Measurements from ENCODE around the gene OR9Q2. TPM values are rescaled to one million over a fixed set of nuclear protein-coding genes. Genes with fewer than 3 reads are reported as not detected.

Gene OR9Q2
- total RNA-seq, 1 experiment from 2014 or later: not detected

DNA sequence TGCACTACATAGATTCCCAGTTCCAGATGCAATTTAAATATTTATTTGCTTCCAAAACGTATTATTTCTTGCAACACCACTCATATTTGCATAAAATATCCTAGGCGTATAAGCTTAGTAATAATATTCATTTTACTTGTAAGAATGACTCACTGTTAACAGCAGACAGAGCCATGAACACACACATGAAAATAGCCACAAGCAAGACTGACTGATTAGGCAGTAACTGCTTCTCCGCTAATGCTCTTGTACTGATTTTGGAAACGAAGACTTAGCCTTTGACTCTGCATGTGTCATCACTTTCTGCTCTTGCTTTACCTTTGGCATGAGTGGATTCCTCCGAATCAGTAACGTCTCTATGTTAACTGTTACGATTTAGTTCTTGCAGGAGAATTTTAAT lies 33.9 kb downstream of the OR9Q2 start:
- H3K9ac ChIP-seq (ENCODE audit: low read length): no peak overlapping the region
- no peaks in the 10 kb centered on the region for H3K4me1 ChIP-seq (ENCODE audit: low read length)
- no peak overlapping the region for H3K27ac ChIP-seq (ENCODE audit: low read length)
- H3K79me2 ChIP-seq (ENCODE audit: low read length): no peaks in the 10 kb centered on the region
- no peaks in the 10 kb centered on the region for H3K36me3 ChIP-seq (ENCODE audit: insufficient read depth, low read length)
- no peaks in the 10 kb centered on the region for H4K20me1 ChIP-seq (ENCODE audit: insufficient read depth, low read depth, low read length)
- H3K4me2 ChIP-seq (ENCODE audit: low read depth, low read length, poor library complexity, severe bottlenecking): no peak overlapping the region
- H3K4me3 ChIP-seq (ENCODE audit: low read length): no peak overlapping the region
- no peaks in the 10 kb centered on the region for H3K27me3 ChIP-seq (ENCODE audit: low read length)
- no peak overlapping the region for H2AFZ ChIP-seq (ENCODE audit: low read length)
- no peak for DNase-seq
- no peaks in the 10 kb centered on the region; the same call in 1 of the 2 replicates for H3K9me2 ChIP-seq (replicated peaks; ENCODE audit: insufficient read depth, low read length)
- H3K9me3 ChIP-seq (ENCODE audit: low read length): no peaks in the 10 kb centered on the region

DNA sequence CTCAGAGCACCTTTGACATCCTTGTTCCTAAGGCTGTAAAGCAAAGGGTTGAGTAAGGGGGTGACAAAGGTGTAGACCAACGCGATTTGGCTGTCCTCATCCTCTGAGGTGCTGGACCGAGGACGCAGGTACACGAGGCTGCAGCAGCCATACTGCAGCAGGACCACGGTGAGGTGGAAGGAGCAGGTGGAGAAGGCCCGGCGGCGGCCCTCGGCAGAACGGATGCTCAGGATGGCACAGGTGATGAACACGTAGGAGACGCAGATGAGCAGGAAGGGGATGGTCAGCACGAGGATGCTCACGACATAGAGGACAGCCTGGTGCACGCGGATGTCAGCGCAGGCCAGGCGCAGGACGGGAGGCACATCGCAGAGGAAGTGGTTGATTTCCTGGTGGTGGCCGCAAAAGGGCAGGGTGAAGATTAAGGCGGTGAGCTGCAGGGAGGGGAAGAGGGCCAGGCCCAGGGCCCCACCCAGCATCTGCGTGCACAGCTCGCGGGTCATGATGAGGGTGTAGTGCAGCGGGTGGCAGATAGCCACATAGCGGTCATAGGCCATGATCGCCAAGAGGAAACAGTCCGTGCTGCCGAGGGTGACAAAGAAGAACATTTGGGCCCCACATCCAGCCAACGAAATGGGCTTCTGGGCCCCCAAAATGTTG lies 39.2 kb downstream of the OR9Q2 start:
- no peaks in the 10 kb centered on the region for H3K4me1 ChIP-seq (ENCODE audit: low read length)
- no peaks in the 10 kb centered on the region for H3K9me2 ChIP-seq (replicated peaks; ENCODE audit: insufficient read depth, low read length)
- H3K9ac ChIP-seq (ENCODE audit: low read length): no peak overlapping the region
- no peak overlapping the region for H3K4me2 ChIP-seq (ENCODE audit: low read depth, low read length, poor library complexity, severe bottlenecking)
- H3K9me3 ChIP-seq (ENCODE audit: low read length): no peaks in the 10 kb centered on the region
- H3K27me3 ChIP-seq (ENCODE audit: low read length): no peaks in the 10 kb centered on the region
- no peaks in the 10 kb centered on the region for H4K20me1 ChIP-seq (ENCODE audit: insufficient read depth, low read depth, low read length)
- H3K4me3 ChIP-seq (ENCODE audit: low read length): no peak overlapping the region
- no peak overlapping the region for H2AFZ ChIP-seq (ENCODE audit: low read length)
- H3K27ac ChIP-seq (ENCODE audit: low read length): no peak overlapping the region
- no peaks in the 10 kb centered on the region for H3K36me3 ChIP-seq (ENCODE audit: insufficient read depth, low read length)
- H3K79me2 ChIP-seq (ENCODE audit: low read length): no peaks in the 10 kb centered on the region
- no peak for DNase-seq

Other genes starting within 250 kb of the OR9Q2 start
- gene OR9Q1, start 165.2 kb upstream of the OR9Q2 start, total RNA-seq (2014; rRNA removed; shearing (Covaris generic); ENCODE audit: low replicate concordance): not detected in 2 replicates
- gene OR6Q1, start 158.1 kb upstream of the OR9Q2 start, total RNA-seq (2014; rRNA removed; shearing (Covaris generic); ENCODE audit: low replicate concordance): not detected in 2 replicates
- not detected in 2 replicates for gene OR9I1, start 63.5 kb upstream of the OR9Q2 start, total RNA-seq (2014; rRNA removed; shearing (Covaris generic); ENCODE audit: low replicate concordance)
- not detected in 2 replicates for gene OR1S2, start 15.1 kb downstream of the OR9Q2 start, total RNA-seq (2014; rRNA removed; shearing (Covaris generic); ENCODE audit: low replicate concordance)
- gene OR1S1, start 23.6 kb downstream of the OR9Q2 start, total RNA-seq (2014; rRNA removed; shearing (Covaris generic); ENCODE audit: low replicate concordance): not detected in 2 replicates
- gene OR10Q1, start 39.8 kb downstream of the OR9Q2 start, total RNA-seq (2014; rRNA removed; shearing (Covaris generic); ENCODE audit: low replicate concordance): not detected in 2 replicates
- gene OR10W1, start 79.2 kb downstream of the OR9Q2 start, total RNA-seq (2014; rRNA removed; shearing (Covaris generic); ENCODE audit: low replicate concordance): not detected in 2 replicates
- not detected in 2 replicates for gene OR5B17, start 170.0 kb downstream of the OR9Q2 start, total RNA-seq (2014; rRNA removed; shearing (Covaris generic); ENCODE audit: low replicate concordance)
- not detected in 2 replicates for gene OR5B3, start 217.8 kb downstream of the OR9Q2 start, total RNA-seq (2014; rRNA removed; shearing (Covaris generic); ENCODE audit: low replicate concordance)
- gene OR5B2, start 239.1 kb downstream of the OR9Q2 start, total RNA-seq (2014; rRNA removed; shearing (Covaris generic); ENCODE audit: low replicate concordance): not detected in 2 replicates

All from Karpas-422 (cell line).